ENCODE results near the gene UBR4. TPM values are rescaled to one million over a fixed set of nuclear protein-coding genes. Genes with fewer than 3 reads are reported as not detected.
A peak's percentile ranks its signal among the peaks of the same experiment; 100 is the strongest.

The UBR4 gene
- total RNA-seq, 1 donor from 2014 or later: 125 TPM

DNA sequence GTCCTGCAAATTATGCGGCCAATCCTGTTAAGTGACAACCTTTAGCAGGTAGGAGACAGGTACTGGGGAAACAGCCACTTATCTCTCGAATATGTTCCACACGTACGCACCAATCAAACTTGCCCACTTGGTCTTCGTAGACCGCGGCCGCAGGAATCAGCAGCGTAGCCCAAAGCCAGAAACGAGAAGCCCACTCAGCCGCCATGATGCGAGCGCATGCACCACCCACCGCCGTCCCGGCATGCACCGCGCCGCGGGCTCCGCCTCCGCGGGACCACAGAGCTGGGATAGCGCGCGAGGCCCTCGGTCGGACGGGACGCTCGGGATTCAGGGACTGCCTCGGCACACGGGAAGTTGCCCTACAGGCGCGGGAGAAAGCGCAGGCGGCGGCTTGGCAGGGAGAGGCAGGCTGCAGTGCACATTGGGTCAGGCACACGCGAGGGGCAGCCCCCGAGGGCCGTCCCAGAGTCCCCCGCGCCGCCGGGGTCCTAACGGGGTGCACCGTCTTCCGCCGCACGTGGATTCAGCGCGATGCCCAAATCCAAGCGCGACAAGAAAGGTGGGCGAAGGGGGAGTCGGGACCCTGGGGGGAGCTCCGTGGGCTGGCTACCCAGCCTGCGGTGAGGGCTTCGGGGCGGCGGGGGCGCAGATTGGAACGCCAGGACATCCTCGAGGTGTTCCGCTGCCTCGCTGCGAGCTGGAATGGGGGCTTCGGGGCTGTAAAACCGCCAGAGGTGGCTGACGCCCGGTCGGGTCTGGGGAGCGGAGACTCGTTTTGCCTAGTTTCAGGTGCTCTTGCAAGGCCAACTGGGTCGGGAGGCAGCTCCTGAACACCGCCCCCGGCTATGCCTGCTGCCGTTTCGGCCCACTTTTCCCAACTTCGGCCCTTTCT is 41.5 kb upstream of the UBR4 start, which contains the start of the genes EMC1 and MRTO4:
TSS of gene EMC1 (minus strand) at position 220 of the 892 bp plus-strand sequence. CDS start at position 205, 15 bp downstream.
TSS of gene MRTO4 (plus strand) at position 501 of the 892 bp plus-strand sequence. CDS start at position 532, 31 bp downstream.
- Histone ChIP-seq H3K4me1 (peaks cover 46% of the 10 kb centered on the region), H3K27ac (peak within 1 kb of the TSS; percentile 98), H3K36me3 (peaks cover 16% of the 10 kb centered on the region), H3K27me3 (ENCODE audit: low read depth) (no peaks in the 10 kb centered on the region), H3K9me3 (no peaks in the 10 kb centered on the region), H3K4me3 (peak within 1 kb of the TSS; percentile 96)
- peak; percentile 92 for DNase-seq
- peak; percentile 97 to 99 for ATAC-seq
- TF ChIP-seq, protein P1, sequence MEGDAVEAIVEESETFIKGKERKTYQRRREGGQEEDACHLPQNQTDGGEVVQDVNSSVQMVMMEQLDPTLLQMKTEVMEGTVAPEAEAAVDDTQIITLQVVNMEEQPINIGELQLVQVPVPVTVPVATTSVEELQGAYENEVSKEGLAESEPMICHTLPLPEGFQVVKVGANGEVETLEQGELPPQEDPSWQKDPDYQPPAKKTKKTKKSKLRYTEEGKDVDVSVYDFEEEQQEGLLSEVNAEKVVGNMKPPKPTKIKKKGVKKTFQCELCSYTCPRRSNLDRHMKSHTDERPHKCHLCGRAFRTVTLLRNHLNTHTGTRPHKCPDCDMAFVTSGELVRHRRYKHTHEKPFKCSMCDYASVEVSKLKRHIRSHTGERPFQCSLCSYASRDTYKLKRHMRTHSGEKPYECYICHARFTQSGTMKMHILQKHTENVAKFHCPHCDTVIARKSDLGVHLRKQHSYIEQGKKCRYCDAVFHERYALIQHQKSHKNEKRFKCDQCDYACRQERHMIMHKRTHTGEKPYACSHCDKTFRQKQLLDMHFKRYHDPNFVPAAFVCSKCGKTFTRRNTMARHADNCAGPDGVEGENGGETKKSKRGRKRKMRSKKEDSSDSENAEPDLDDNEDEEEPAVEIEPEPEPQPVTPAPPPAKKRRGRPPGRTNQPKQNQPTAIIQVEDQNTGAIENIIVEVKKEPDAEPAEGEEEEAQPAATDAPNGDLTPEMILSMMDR (IDR thresholded peaks at IDR 0.05): no peak
- intact Hi-C loops (cut with DNase I): no loop called here

- peaks cover 8% of the 10 kb centered on the region for H3K36me3 ChIP-seq
- ATAC-seq: no peak
- peaks cover 46% of the 10 kb centered on the region for H3K4me1 ChIP-seq
- peak overlapping the region; percentile 96 for H3K4me3 ChIP-seq
- no peaks in the 10 kb centered on the region for H3K9me3 ChIP-seq
- H3K27ac ChIP-seq: peak overlapping the region; percentile 98
- intact Hi-C loops (cut with DNase I): no loop called here
- H3K27me3 ChIP-seq (ENCODE audit: low read depth): no peaks in the 10 kb centered on the region
- DNase-seq: no peak
- TF ChIP-seq, protein P1 (IDR thresholded peaks at IDR 0.05): no peak
These were observed 40.7 kb upstream of the UBR4 start for GRCh38 chr1:19250629-19251304.

DNA sequence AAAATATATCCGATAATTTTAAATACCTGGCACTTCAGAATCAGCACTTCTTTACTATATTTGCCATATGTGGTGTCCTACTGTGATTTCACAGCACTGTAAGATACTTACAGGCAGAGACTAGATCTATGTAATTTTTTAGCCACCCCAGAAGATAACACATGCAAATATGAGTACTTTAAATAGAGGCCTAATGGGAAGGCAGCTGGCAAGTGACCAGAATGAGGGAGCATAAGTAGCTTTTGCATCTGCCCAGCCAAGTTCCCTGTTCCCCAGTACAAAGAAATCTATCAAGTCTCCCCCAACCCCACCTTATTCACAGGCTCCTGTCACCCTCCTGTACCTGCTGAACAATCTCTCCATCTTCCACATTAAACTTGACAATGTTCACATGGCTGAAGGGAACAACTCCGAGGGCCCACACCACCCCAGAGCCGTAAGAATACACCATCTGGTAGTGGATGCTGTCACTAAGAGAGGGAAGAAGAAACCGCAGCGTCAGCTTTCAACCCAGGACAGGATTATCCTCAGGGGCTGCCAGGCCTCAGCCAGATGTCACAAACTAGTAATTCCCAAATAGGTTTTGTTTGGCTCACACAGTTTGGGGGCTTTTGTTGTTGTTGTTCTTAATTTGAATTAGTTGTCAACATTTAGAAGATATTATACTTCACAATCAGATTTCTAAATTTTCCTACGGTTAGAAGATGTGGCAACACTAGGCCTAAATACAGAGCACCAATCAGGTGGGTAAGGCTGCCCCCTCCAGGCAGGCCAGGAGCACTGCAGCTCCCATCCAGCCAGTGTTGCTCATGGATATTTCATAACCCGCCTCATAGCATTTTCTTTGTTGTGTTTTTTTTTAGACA is 30.8 kb upstream of the UBR4 start:
- no peak overlapping the region for H3K27ac ChIP-seq
- TF ChIP-seq, protein P1 (IDR thresholded peaks at IDR 0.05): peak; percentile 97
- intact Hi-C loops (cut with DNase I): no loop called here
- H3K36me3 ChIP-seq: peaks cover 94% of the 10 kb centered on the region
- H3K9me3 ChIP-seq: no peaks in the 10 kb centered on the region
- H3K27me3 ChIP-seq (ENCODE audit: low read depth): no peaks in the 10 kb centered on the region
- no peak overlapping the region for H3K4me3 ChIP-seq
- peak; percentile 93 to 96 for ATAC-seq
- DNase-seq: peak; percentile 68
- no peaks in the 10 kb centered on the region for H3K4me1 ChIP-seq

- no peaks in the 10 kb centered on the region for H3K27me3 ChIP-seq (ENCODE audit: low read depth)
- no peaks in the 10 kb centered on the region for H3K4me1 ChIP-seq
- no peak overlapping the region for H3K4me3 ChIP-seq
- intact Hi-C loops (cut with DNase I): no loop called here
- H3K9me3 ChIP-seq: no peaks in the 10 kb centered on the region
- TF ChIP-seq, protein P1 (IDR thresholded peaks at IDR 0.05): no peak
- ATAC-seq (peak; percentile 25 to 43), DNase-seq (no peak)
- no peak overlapping the region for H3K27ac ChIP-seq
- H3K36me3 ChIP-seq: peaks cover 100% of the 10 kb centered on the region
These were observed 29.8 kb upstream of the UBR4 start for GRCh38 chr1:19239876-19240275.

DNA sequence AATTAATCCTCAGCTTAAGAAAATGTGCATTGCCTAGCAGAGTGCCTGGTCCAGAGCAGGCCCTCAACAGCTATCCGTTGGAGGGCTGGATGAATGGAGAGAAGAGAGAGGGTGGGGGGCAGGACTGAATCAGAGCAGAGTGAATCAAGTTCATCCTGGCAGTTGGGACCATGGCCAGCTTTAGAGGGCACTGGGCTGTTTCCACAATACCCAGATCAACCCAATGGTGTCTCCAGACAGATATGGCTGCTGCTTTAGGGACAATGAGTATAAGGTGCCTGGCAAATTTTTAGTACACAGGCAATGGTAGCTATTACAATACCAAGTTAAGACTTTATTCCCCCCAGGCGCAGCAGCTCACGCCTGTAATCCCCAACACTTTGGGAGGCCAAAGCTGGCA is 24.2 kb upstream of the UBR4 start:
- peaks cover 17% of the 10 kb centered on the region for H3K4me1 ChIP-seq
- no peak overlapping the region for H3K4me3 ChIP-seq
- H3K9me3 ChIP-seq: no peaks in the 10 kb centered on the region
- H3K27me3 ChIP-seq (ENCODE audit: low read depth): no peaks in the 10 kb centered on the region
- no peak for DNase-seq
- intact Hi-C loops (cut with DNase I): no loop called here
- TF ChIP-seq, protein P1 (IDR thresholded peaks at IDR 0.05): no peak
- no peak overlapping the region for H3K27ac ChIP-seq
- ATAC-seq: no peak
- peaks cover 100% of the 10 kb centered on the region for H3K36me3 ChIP-seq
